T47D (cell line): Measurements from ENCODE around the gene NBPF3.
"Not testable (repeated sequence)": the region's sequence is repeated elsewhere in the genome, so short reads cannot be mapped to it uniquely, and the experiment has no call there.

Source experiments
- DNase-seq, 2 experiments: peaks; one replicate each; pipeline versions ENCODE4 v3.0.0 to v3.0.0-alpha.2; 2011 to 2012; ENCODE audit warnings: low read depth in 1 of 2, low spot score in 1 of 2
- JUND ChIP-seq: IDR thresholded peaks from 2 replicates; pipeline ENCODE4 v1.6.1; 2012; ENCODE audit warnings: low read depth
- in situ Hi-C: cut with HindIII; loops from 2 replicates; pipeline ENCODE4 v1.10.0; 2016; ENCODE audit warnings: low sequenced_read_pairs, low pct_unique_long_range_greater_than_20kb

The NBPF3 gene, protein sequence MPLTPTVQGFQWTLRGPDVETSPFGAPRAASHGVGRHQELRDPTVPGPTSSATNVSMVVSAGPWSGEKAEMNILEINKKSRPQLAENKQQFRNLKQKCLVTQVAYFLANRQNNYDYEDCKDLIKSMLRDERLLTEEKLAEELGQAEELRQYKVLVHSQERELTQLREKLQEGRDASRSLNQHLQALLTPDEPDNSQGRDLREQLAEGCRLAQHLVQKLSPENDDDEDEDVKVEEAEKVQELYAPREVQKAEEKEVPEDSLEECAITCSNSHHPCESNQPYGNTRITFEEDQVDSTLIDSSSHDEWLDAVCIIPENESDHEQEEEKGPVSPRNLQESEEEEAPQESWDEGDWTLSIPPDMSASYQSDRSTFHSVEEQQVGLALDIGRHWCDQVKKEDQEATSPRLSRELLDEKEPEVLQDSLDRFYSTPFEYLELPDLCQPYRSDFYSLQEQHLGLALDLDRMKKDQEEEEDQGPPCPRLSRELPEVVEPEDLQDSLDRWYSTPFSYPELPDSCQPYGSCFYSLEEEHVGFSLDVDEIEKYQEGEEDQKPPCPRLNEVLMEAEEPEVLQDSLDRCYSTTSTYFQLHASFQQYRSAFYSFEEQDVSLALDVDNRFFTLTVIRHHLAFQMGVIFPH

DNA sequence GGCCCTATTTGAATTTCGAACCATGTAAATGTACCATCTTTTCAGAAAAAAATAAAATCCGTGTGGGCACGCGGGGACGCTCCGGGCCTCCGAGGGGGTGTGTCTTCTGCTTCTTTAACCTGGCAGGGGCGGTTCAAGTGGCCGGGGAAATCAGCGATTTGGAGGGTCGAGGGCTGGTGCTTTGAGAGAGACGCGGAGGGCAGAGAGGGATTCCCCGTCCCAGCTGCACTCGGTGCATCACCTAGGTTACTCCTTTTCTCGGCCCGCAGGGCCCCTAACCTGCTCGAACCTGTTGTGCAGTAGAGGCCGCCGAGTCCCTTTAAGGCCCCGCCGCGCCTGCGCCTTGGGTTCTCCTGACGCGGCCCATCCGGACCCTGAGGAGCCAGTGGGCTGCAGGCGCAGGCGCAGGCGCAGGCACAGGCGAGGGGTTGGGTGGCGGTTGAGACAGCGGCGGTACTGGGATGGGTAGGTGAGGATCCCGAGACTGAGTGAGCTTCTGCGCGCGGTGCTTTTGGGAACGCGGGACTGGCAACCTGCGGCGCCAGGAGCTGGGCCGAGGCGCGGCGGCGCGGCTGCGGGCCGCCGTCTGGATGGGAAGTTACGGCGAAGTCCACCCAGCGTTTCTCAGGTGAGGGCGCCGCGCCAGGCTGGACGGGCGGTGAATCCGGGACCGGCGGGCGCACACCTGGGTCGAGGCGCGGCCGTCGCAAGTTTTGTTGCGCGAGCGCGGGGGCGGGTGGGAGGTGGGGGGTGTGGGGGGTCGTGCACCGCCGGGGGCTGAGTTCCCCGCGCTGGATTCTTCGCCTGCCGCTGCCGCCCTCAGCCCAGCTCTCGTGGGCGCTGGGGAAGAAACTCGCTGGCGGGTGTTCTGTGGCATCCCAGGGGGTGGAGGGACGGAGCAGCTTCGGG, at the start of gene NBPF3:
TSS of gene NBPF3 (plus strand) at position 417 of the 909 bp plus-strand sequence. CDS start 4,950 bp downstream, outside the sequence.
- in situ Hi-C loops, result no loop called here
- TF ChIP-seq JUND, result no peak
- peak; percentile 70 to 90 for DNase-seq

DNA sequence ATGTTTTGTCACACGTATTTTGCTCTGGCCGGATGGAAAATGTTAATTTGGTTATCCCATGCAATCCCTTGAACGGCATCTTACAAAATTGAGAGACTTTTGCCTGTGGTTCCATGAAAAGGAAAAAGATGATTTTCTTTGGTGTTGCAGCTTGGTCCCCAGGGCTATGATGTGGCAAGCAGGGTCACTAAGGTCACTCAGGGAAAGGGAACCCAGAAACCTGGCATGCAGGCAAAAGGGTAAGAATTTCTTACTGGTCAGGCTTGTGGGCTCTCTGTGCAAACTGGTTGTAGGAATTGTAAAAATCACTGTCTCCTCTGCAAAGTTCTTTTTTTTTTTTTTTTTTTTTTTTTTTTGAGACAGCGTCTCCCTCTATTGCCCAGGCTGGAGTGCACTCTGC, 48.4 kb upstream of the NBPF3 start:
- no peak for TF ChIP-seq JUND
- in situ Hi-C loops, result no loop called here
- DNase-seq, result no peak

DNA sequence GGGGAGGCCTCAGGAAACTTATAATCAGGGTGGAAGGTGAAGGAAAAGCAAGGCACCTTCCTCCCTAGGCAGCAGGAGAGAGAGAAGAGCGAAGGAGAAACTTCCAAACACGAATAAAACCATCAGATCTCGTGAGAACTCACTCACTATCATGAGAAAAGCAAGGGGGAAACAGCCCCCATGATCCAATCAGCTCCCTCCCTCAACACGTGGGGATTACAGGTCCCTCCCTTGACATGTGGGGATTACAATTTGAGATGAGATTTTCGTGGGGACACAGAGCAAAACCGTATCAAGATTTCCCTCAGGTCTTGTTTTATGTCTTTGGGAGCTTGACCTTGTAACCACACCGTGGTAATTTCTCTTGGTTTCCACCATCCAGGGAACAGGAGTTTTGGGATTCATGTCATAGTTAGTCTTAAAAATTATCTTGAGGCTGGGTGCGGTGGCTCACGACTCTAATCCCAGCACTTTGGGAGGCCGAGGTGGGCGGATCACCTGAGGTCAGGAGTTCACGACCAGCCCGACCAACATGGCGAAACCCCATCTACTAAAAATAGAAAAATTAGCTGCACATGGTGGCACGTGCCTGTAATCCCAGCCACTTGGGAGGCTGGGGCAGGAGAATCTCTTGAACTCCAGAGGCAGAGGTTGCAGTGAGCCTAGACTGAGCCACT, 47.2 kb upstream of the NBPF3 start:
- no peak for TF ChIP-seq JUND
- in situ Hi-C loops, result no loop called here
- no peak for DNase-seq

DNA sequence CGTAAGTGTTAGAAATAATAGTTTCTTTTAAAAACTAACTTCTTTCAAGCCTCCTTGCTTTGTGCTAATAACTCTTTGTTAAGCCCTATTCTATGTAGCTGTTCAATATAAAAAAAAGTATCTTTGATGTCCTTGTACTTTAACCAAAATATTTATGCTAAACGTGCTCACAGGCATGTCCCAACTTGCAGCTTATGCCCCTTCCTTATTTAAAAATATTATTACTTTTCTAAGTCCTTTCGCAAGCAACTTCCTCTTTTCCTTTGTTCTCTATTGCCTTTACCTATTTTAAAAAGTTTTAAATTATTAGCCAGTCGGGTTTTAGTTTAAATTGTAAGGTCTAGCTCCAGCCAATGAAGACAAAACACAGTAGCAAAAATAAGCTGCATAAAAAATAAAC, 43.4 kb upstream of the NBPF3 start:
- in situ Hi-C loops, result no loop called here
- no peak for TF ChIP-seq JUND
- DNase-seq, result no peak

DNA sequence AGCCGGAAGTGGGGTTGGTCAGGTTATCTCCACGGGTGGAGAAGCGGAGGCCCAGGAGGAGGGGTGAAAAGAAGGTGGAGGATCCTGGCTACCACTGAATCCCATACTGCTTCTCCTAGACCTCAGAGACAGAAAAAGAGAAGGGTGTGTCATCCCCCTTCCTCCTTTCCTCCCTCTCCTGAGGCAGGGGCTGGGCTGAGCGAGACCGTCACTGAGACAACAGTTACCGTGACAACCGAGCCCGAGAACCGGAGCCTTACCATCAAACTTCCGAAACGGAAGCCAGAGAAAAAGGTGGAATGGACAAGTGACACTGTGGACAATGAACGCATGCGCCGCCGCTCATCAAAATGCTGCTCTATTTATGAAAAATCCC, 42.1 kb upstream of the NBPF3 start:
- in situ Hi-C loops, result no loop called here
- DNase-seq, result no peak
- no peak for TF ChIP-seq JUND

DNA sequence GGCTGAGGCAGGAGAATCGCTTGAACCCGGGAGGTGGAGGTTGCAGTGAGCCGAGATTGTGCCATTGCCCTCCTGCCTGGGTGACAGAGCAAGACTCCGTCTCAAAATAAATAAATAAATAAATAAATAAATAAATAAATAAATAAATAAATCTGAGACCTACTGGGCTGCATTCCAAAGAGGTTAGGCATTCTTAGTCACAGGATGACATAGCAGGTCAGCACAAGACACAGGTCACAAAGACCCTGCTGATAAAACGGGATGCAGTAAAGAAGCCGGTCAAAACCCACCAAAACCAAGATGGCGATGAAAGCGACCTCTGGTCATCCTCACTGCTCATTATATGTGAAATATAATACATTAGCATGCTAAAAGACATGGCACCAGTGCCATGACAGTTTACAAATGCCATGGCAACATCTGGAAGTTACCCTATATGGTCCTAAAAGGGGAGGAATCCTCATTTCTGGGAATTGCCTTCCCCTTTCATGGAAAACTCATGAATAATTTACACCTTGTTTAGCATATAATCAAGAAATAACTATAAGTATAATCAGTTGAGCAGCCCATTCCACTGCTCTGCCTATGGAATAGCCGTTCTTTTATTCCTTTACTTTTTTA, 38.1 kb upstream of the NBPF3 start:
- DNase-seq, in situ Hi-C loops: not testable (repeated sequence)

DNA sequence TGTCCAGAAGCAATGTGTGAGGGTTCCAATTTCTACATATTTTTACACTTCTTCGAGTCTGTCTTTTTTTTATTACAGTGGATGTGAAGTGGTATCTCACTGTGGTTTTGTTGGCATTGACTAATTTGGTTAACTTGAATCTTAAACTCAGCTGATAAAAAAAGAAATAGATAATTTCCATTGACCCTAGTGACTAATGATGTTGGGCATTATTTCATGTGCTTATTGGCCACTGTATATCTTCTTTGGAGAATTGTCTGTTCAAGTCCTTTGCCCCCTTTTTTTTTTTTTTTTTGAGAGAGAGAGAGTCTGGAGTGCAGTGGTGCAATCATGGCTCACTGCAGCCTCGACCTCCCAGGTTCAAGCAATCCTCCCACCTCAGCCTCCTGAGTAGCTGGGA, 33.3 kb upstream of the NBPF3 start:
- no peak for DNase-seq
- in situ Hi-C loops, result no loop called here
- TF ChIP-seq JUND, result no peak

DNA sequence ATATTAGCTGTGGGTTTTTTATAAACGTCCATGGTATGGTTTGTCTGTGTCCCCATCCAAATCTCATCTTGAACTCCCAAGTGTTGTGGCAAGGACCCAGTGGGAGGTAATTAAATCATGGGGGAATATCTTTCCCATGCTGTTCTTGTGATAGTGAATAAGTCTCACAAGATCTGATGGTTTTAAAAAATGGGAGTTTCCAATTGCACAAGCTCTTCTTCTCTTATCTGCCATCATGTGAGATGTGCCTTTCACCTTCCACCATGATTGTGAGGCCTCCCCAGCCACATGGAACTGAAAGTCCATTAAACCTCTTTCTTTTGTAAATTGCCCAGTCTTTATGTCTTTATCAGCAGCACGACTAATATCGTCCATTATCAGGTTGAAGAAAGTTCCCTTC, 30.0 kb upstream of the NBPF3 start:
- in situ Hi-C loops, DNase-seq: not testable (repeated sequence)

DNA sequence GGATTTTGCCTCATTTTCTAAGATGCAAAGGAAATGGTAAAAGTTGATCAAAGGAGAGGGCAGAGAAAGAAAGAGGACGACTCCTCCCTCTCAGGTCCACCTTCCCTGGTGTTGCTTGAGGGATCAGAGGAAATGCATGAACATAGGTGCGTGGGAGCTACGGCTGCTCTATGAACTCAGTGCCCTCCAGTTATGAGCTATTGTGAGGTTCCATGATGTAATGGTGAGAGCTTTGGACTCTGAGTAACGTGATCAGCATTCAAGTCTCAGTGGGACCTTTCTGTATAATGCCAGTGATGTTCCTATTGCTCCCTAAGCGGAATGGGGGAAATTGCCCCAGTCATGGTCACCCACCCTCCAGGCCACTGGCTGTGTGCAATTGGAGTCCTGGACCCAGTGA, 25.9 kb upstream of the NBPF3 start:
- in situ Hi-C loops, result no loop called here
- no peak for DNase-seq
- no peak for TF ChIP-seq JUND

DNA sequence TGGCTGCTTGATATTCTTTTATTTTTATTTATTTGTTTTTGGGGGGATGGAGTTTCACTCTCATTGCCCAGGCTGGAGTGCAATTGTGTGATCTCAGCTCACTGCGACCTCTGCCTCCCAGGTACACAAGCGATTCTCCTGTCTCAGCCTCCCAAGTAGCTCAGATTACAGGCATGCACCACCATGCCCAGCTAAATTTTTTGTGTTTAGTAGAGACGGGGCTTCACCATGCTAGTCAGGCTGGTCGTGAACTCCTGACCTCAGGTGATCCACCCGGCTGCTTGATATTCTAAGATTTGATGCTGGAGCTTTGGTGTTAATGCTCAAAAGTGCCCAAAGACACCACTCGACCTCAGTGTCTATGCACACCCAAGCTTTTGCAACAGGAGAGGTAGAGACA, 19.6 kb upstream of the NBPF3 start:
- in situ Hi-C loops, DNase-seq: not testable (repeated sequence)

DNA sequence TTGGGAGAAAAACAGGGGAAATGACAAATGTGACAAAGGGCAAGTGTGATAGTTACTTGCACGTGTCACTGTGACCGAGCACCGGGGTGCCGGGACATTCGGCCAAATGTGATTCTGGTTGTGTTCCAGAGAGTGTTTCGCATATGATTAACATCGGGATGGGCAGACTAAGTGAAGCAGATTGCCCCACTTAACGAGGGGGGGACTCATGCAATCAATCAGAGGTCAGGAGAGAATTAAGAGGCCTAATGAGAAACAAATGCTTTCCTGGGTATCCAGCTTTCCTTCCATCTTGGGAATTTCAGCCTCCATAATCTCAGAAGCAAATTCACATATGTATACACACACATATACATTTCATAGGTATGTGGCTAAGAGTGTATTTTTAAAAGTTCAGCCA, 18.6 kb upstream of the NBPF3 start:
- in situ Hi-C loops, DNase-seq: not testable (repeated sequence)

DNA sequence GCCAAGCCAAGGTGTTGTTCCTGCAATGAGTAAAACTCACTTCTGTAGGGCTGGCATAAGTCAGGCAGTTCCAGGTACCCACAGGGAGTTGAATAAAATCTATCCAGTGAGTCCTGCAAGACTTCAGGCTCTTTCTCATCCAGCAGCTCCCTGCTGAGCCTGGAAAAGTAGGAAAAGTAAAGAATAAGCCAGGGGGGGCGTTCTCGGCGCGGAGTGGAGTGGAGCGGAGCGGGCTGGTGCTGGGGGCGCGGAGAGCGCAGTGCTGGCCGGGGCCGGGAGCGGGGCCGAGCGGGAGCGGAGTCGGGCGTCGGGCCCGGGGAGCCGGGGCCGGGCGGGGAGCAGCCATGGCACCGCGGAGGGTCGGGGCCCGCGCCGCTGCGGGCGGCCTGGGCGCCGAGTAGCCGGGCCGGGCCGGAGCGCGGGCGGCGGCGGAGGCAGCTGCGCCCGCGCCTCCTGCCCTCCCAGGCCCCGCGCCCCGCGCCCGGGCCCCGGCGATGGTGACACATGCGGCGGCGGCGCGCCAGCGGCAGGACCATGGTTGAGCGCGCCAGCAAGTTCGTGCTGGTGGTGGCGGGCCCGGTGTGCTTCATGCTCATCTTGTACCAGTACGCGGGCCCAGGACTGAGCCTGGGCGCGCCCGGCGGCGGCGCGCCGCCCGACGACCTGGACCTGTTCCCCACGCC, 12.0 kb upstream of the NBPF3 start:
- in situ Hi-C loops, DNase-seq: not testable (repeated sequence)

DNA sequence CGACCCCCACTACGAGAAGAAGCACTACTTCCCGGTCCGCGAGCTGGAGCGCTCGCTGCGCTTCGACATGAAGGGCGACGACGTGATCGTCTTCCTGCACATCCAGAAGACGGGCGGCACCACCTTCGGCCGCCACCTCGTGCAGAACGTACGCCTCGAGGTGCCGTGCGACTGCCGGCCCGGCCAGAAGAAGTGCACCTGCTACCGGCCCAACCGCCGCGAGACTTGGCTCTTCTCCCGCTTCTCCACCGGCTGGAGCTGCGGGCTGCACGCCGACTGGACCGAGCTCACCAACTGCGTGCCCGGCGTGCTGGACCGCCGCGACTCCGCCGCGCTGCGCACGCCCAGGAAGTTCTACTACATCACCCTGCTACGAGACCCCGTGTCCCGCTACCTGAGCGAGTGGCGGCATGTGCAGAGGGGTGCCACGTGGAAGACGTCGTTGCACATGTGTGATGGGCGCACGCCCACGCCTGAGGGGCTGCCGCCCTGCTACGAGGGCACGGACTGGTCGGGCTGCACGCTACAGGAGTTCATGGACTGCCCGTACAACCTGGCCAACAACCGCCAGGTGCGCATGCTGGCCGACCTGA, 11.4 kb upstream of the NBPF3 start:
- in situ Hi-C loops, DNase-seq: not testable (repeated sequence)

DNA sequence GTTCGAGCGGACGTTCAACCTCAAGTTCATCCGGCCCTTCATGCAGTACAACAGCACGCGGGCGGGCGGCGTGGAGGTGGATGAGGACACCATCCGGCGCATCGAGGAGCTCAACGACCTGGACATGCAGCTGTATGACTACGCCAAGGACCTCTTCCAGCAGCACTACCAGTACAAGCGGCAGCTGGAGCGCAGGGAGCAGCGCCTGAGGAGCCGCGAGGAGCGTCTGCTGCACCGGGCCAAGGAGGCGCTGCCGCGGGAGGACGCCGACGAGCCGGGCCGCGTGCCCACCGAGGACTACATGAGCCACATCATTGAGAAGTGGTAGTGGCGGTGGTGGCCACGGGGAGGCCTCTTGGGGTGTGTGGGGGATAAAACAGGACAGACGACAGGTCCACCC, 10.7 kb upstream of the NBPF3 start:
- DNase-seq, in situ Hi-C loops: not testable (repeated sequence)

DNA sequence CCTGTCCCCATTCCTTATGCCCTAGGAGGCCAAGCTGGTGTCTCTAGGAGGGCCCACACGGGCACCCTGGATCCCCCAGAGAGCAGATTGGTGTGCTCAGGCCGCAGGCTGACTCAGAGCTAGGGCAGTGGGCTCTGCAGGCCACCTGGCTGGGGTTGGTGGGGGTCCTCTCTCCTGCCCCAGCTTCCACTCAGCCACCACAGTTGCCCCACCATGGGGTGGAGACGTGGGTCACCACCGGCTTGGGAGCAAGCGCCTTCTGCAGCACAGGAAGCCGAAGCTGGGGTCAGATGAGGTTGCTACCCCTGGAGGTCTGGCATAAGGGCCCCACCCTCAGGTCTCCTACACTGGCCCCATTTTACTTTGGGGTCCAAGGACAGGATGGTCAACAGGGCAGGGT, 9.1 kb upstream of the NBPF3 start:
- in situ Hi-C loops, DNase-seq: not testable (repeated sequence)
